Neural cell (in vitro differentiated cells): ENCODE measurements around the gene PLET1. TPM values are rescaled to one million over a fixed set of nuclear protein-coding genes. Genes with fewer than 3 reads are reported as not detected.

Source experiments
- H2AFZ ChIP-seq: fragments of 200-600, 300-800 bp; sonication (generic), shearing (Covaris generic); 2 replicates; pipeline ENCODE4 v1.6.0; 2014; ENCODE audit warnings: low read depth, mild to moderate bottlenecking, antibody characterized with exemption, low read length, moderate library complexity
- H3F3A ChIP-seq: fragments of 200-600 bp; shearing (Covaris generic); 2 replicates; pipeline ENCODE4 v1.6.1; 2016; ENCODE audit warnings: mild to moderate bottlenecking, moderate library complexity, mixed read lengths, antibody characterized with exemption, low read length; ENCODE audit not compliant: insufficient read depth, poor library complexity, severe bottlenecking
- H3K27ac ChIP-seq: fragments of 200-600, 300-800 bp; sonication (generic), shearing (Covaris generic); 2 replicates; pipeline ENCODE4 v1.5.1; 2014; ENCODE audit warnings: mild to moderate bottlenecking, low read length, moderate library complexity
- H3K27me3 ChIP-seq: fragments of 300-800, 200-600 bp; sonication (generic), shearing (Covaris generic); 2 replicates; pipeline ENCODE4 v1.6.0; 2014; ENCODE audit warnings: mild to moderate bottlenecking, low read depth, low read length, moderate library complexity; ENCODE audit not compliant: insufficient read depth
- H3K36me3 ChIP-seq: fragments of 300-800, 200-600 bp; sonication (generic), shearing (Covaris generic); 2 replicates; pipeline ENCODE4 v1.5.1; 2014; ENCODE audit warnings: mild to moderate bottlenecking, antibody characterized with exemption, low read length, moderate library complexity; ENCODE audit not compliant: insufficient read depth
- H3K4me2 ChIP-seq: fragments of 300-800, 200-600 bp; sonication (generic), shearing (Covaris generic); 2 replicates; pipeline ENCODE4 v1.6.0; 2014; ENCODE audit warnings: mild to moderate bottlenecking, low read length
- H3K4me3 ChIP-seq: fragments of 300-800, 200-600 bp; sonication (generic), shearing (Covaris generic); 2 replicates; pipeline ENCODE4 v1.5.1; 2014; ENCODE audit warnings: mild to moderate bottlenecking, low read length, moderate library complexity
- H3K79me2 ChIP-seq: fragments of 200-600 bp; shearing (Covaris generic); replicated peaks from 2 replicates; pipeline ENCODE4 v1.6.0; 2014; ENCODE audit warnings: mild to moderate bottlenecking, low read length, moderate library complexity; ENCODE audit not compliant: insufficient read depth
- H3K9ac ChIP-seq: fragments of 300-800, 200-600 bp; sonication (generic), shearing (Covaris generic); 2 replicates; pipeline ENCODE4 v1.6.1; 2016; ENCODE audit warnings: mild to moderate bottlenecking, low read length, mixed read lengths
- H3K9me2 ChIP-seq: fragments of 200-600 bp; shearing (Covaris generic); 2 replicates; pipeline ENCODE4 v1.6.1; 2016; ENCODE audit warnings: mild to moderate bottlenecking, low read length, mixed read lengths; ENCODE audit not compliant: insufficient read depth
- H3K9me3 ChIP-seq: fragments of 200-600, 300-800 bp; sonication (generic), shearing (Covaris generic); 2 replicates; pipeline ENCODE4 v1.6.1; 2016; ENCODE audit warnings: mild to moderate bottlenecking, mixed run types, low read length, moderate library complexity, mixed read lengths
- H4K20me1 ChIP-seq: fragments of 200-600 bp; shearing (Covaris generic); 2 replicates; pipeline ENCODE4 v1.6.1; 2016; ENCODE audit warnings: mild to moderate bottlenecking, mixed run types; ENCODE audit not compliant: insufficient read depth
- EP300 ChIP-seq: fragments of 450-650 bp; conservative IDR thresholded peaks from 2 replicates; pipeline ENCODE4 v1.6.1; 2014; ENCODE audit warnings: antibody characterized with exemption, mild to moderate bottlenecking, moderate library complexity; ENCODE audit not compliant: poor library complexity, severe bottlenecking
- EZH2 ChIP-seq: fragments of 200-600, 300-800 bp; shearing (Covaris generic), sonication (generic); IDR thresholded peaks from 2 replicates; pipeline ENCODE4 v1.6.1; 2014; ENCODE audit warnings: antibody characterized with exemption, low read length, borderline replicate concordance, mild to moderate bottlenecking; ENCODE audit not compliant: insufficient read depth, poor library complexity, severe bottlenecking
- MXI1 ChIP-seq: fragments of 450-650 bp; conservative IDR thresholded peaks from 2 replicates; pipeline ENCODE4 v1.6.1; 2014; ENCODE audit warnings: antibody characterized with exemption, mild to moderate bottlenecking; ENCODE audit not compliant: poor library complexity, severe bottlenecking
- POLR2AphosphoS5 ChIP-seq: IDR thresholded peaks from 2 replicates; pipeline ENCODE4 v1.6.1; 2012
- RAD21 ChIP-seq: fragments of 450-650 bp; conservative IDR thresholded peaks from 2 replicates; pipeline ENCODE4 v1.6.1; 2014; ENCODE audit warnings: antibody characterized with exemption, mild to moderate bottlenecking, moderate library complexity
- REST ChIP-seq: IDR thresholded peaks from 2 replicates; pipeline ENCODE4 v1.6.1; 2012; ENCODE audit warnings: borderline replicate concordance
- SMC3 ChIP-seq: fragments of 450-650 bp; conservative IDR thresholded peaks from 2 replicates; pipeline ENCODE4 v1.6.1; 2014; ENCODE audit warnings: antibody characterized with exemption, mild to moderate bottlenecking, moderate library complexity; ENCODE audit not compliant: poor library complexity
- TAF1 ChIP-seq: IDR thresholded peaks from 2 replicates; pipeline ENCODE4 v1.6.1; 2012; ENCODE audit warnings: low read depth
- polyA plus RNA-seq: library from polyadenylated mRNA; depleted of rRNA; stranded (reverse); fragments of >200 nt; gene quantifications from 2 replicates; pipeline ENCODE4 v1.2.3, GENCODE V29; 2014
- TF ChIP-seq, protein P1 (sequence below): fragments of 450-650 bp; IDR thresholded peaks from 2 replicates; pipeline ENCODE4 v1.5.1; 2014; ENCODE audit warnings: antibody characterized with exemption, mild to moderate bottlenecking, moderate library complexity; ENCODE audit not compliant: poor library complexity, severe bottlenecking

The PLET1 gene
- polyA plus RNA-seq, 1 donor from 2014 or later = not detected

- no peaks in the 10 kb centered on the region for H4K20me1 ChIP-seq
- H3K4me2 ChIP-seq = no peak overlapping the region
- H3K79me2 ChIP-seq = no peaks in the 10 kb centered on the region
- H3K27ac ChIP-seq = no peak overlapping the region
- no peaks in the 10 kb centered on the region for H3K9me2 ChIP-seq
- H3K4me3 ChIP-seq = no peak overlapping the region
- H3K9ac ChIP-seq = no peak overlapping the region
- no peaks in the 10 kb centered on the region for H3K36me3 ChIP-seq
- no peak overlapping the region for H2AFZ ChIP-seq
- H3F3A ChIP-seq = no peaks in the 10 kb centered on the region
- H3K27me3 ChIP-seq = no peaks in the 10 kb centered on the region
- TF ChIP-seq RAD21 (no peak), TAF1 (no peak), EP300 (no peak), REST (no peak), SMC3 (no peak), EZH2 (no peak), MXI1 (no peak), POLR2AphosphoS5 (no peak)
- TF ChIP-seq, protein P1, sequence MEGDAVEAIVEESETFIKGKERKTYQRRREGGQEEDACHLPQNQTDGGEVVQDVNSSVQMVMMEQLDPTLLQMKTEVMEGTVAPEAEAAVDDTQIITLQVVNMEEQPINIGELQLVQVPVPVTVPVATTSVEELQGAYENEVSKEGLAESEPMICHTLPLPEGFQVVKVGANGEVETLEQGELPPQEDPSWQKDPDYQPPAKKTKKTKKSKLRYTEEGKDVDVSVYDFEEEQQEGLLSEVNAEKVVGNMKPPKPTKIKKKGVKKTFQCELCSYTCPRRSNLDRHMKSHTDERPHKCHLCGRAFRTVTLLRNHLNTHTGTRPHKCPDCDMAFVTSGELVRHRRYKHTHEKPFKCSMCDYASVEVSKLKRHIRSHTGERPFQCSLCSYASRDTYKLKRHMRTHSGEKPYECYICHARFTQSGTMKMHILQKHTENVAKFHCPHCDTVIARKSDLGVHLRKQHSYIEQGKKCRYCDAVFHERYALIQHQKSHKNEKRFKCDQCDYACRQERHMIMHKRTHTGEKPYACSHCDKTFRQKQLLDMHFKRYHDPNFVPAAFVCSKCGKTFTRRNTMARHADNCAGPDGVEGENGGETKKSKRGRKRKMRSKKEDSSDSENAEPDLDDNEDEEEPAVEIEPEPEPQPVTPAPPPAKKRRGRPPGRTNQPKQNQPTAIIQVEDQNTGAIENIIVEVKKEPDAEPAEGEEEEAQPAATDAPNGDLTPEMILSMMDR = no peak
- H3K9me3 ChIP-seq = no peaks in the 10 kb centered on the region
These were observed 48.0 kb upstream of the PLET1 start for GRCh38 chr11:112308651-112309050.

- no peaks in the 10 kb centered on the region for H3K9me2 ChIP-seq
- H3K9ac ChIP-seq = no peak overlapping the region
- H4K20me1 ChIP-seq = no peaks in the 10 kb centered on the region
- no peaks in the 10 kb centered on the region for H3F3A ChIP-seq
- no peaks in the 10 kb centered on the region for H3K9me3 ChIP-seq
- H3K4me2 ChIP-seq = no peak overlapping the region
- no peaks in the 10 kb centered on the region for H3K36me3 ChIP-seq
- H3K4me3 ChIP-seq = no peak overlapping the region
- no peaks in the 10 kb centered on the region for H3K27me3 ChIP-seq
- no peak overlapping the region for H2AFZ ChIP-seq
- H3K79me2 ChIP-seq = no peaks in the 10 kb centered on the region
- TF ChIP-seq RAD21 = no peak
- no peak for TF ChIP-seq EP300
- TF ChIP-seq EZH2 = no peak
- no peak for TF ChIP-seq TAF1
- TF ChIP-seq, protein P1 = no peak
- no peak for TF ChIP-seq POLR2AphosphoS5
- no peak for TF ChIP-seq MXI1
- no peak for TF ChIP-seq SMC3
- no peak for TF ChIP-seq REST
- H3K27ac ChIP-seq = no peak overlapping the region
These were observed 47.0 kb upstream of the PLET1 start for GRCh38 chr11:112307616-112308015.
